CD4-positive, alpha-beta T cell treated with Interleukin-4 for 4 hours (primary cell): ENCODE data around the gene UNKL.

Source experiments
- DNase-seq: peaks from one replicate; pipeline ENCODE4 v3.0.0-alpha.2; 2020

Gene UNKL

DNA sequence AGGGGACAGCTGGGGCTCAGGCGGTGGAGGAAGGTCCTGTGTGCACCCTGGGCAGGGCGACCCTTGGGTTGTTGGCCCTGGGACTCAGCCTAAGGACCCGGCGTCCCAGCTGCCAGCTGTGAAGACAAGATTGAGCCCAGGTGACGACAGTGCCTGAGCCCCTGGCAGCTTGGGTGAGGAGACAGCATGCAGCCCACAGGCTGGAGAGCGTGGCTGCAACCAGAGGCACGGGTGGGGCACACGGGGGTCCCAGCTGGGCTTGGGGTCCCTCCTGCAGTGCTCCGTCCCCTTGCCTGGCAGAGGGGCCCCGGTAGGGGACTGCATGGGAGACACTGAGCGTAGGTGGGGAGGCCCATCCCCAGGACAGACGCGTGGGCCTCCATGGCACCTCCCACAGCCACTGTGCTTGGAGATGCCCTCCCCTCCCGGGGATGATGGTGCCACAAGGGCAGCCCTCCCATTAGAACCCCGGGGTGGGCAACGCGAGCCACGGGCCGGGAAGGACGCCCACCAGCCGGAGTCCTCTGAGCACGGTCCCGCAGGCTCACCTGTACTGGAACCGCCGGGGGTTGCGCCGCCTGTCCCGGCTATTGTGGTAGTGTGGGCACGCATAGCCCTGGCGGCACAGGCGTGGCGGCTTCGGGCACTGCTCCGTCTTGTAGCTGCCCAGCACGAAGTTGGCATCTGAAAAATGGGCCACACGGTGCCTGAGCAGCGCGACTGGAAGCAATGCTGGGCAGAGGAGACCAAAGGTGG is 15.5 kb downstream of the UNKL start:
- no peak for DNase-seq

DNA sequence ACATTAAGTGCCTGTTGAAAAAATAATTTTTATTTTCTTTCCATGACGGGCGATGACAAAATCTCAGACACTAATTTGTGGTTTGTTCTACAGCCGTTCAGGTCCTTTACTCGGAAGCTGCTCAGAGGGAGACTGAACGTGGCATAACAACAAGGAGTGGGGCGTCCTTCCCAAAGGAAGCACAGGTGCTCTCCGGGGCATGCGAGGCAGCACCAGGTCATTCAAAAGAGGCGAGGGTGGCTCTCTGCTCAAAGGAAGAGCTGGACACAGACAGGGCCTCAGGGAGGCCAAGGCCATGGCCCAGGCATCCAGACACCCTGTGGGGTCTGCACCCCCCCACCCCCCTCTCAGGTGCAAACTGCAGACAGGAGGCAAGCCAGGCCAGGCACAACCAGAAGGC is 16.2 kb downstream of the UNKL start:
- DNase-seq: no peak

DNA sequence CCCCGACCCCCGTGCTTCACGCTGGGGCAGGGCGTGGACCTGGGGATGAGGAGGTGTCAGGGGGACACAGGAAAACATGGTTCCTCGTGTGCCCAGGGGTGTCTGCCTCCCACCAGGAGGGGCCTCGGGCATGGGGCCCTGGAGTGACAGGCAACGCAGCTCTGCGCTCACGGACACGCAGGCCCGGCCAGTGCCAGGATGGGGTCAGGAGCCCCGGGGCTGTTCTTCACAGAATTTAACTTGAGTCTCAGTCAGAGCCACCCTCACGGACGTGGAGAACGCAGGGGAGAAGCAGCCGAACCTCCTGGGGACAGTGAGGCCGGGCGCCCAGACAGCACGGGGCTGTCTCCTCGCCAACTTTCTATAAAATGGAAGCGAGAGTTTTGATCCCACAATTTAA is 16.7 kb downstream of the UNKL start:
- no peak for DNase-seq

DNA sequence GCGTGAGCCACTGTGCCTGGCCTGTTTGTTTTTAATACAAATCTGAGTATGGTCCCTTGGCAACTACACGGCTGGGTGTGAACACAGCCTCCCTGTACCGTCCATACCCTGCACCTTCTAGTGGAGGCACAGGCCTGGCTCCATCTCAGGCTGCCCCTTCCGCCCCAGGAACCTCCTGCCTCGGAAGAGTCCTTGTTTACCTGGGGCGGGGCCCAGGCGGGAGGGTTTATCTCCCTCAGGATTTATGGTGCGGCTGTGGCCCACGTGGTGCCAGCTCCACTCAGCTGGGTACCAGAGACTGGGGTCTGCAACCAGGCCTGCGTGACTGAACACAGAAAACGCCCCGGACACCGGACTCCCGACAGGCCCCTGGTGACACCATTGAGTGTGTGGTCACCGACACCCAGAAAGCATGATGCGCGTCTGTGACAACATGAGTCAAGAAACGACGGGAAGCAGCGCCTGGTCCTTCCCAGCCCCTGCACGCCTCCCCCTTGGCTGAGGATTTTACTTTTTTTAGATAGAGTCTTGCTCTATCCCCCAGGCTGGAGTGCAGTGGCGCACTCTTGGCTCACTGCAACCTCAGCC is 19.0 kb downstream of the UNKL start:
- DNase-seq: no peak

DNA sequence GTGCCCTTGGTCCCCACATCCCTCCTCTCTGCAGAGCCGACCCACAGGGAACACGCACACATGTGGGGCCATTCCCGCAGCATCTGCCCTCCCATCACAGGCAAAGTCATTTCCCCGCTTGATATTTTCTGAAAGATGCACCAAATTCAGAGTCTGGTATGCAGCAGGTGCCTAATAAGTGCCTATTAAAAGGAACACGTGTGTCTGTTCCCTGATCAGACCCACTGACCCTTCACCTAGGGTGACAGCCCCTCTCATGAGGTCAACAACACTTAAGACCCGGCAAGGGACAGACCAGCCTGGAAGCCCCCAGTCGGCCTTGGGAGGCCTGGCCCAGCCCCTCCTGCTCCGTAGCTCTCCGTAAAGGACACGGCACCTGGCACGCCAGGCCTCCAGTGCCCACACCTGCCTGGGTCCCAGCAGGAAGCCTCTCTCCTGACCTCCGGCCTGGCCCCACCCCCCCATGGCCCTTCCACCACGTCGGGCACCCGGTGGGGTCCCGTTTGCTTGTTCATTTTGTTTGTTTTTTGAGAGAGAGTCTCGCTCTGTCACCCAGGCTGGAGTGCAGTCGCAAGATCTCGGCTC is 20.0 kb downstream of the UNKL start:
- no peak for DNase-seq

DNA sequence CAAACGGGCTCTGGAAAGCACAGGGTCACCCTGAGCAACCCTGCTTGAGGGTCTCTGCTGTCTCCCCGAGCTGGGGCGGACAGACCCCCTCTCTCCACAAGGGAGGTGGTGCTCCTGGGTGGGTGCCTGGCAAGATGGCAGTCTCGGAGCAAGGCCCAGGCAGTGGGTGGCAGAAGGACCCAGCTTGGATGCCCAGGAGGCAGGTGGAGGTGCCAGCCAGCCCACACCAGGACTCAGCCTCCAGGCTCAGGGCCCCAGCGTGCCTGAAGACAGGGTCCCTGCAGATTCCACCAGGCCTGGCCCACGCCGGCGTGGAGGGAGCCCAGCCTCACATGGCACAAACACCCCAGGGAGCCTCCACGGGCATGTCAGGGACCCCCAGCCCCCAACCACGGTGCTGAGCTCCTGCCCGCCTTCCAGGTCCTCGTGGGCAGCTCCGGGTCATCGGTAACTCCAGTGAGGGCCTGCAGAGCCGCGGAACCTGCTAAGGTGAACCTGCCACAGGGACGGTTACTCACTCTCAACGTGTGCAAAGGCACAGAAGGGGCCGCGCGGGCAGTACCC is 20.8 kb downstream of the UNKL start:
- DNase-seq: no peak

DNA sequence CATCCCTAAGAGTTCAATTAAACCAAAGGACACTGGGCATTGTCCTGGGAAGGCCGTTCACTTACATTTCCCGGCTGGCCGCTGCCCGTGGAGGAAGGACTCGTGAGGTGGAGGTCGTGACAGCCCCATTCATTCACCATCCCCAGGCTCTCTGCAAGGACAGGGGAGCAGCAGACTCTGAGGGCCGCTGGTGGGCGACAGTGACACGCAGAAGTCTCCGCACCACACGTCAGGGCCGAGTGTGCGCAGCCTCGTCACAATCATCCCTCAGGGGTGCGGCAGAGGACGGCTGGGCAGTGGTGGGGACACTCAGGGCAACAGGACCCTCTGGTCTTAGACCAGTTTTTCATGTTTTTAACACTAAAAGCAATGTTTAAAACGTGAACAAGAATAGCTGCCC is 21.7 kb downstream of the UNKL start:
- no peak for DNase-seq

DNA sequence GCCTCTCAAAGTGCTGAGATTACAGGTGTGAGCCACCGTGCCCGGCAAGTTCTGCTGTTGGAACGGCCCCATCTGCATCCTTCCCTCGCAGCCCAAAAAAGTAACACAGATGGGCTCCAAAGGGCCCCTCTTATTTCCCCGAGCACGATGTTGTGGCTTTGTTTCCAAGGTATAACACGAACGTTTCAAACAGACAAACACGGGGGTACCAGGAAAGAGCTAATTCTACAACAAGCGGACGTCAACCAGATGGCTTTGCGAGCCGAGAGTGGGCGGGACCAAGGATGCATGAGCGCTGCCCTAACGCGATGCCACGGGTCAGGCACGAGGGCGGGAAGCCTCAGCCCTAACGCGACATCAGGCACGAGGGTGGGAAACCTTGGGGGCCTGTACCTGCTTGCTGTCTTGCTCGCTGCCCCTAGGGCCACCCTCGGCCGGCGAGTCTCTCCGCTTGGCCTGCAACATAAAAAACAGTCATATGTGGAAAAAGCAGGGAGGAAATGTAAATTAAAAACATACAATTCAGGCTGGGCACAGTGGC is 24.2 kb downstream of the UNKL start:
- no peak for DNase-seq

DNA sequence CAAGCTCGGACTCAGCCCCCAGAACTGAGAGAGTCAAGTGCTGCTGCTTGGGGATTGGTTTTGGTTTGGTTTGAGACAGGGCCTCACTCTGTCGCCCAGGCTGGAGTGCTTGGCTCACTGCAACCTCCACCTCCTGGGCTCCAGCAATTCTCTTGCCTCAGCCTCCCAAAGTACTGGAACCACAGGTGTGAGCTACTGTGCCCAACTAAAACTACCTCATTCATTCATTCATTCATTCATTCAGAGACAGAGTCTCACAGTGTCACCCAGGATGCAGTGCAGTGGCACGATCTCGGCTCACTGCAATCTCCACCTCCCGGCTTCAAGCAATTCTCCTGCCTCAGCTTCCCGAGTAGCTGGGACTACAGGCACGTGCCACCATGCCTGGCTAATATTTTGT is 24.7 kb downstream of the UNKL start:
- DNase-seq: no peak

DNA sequence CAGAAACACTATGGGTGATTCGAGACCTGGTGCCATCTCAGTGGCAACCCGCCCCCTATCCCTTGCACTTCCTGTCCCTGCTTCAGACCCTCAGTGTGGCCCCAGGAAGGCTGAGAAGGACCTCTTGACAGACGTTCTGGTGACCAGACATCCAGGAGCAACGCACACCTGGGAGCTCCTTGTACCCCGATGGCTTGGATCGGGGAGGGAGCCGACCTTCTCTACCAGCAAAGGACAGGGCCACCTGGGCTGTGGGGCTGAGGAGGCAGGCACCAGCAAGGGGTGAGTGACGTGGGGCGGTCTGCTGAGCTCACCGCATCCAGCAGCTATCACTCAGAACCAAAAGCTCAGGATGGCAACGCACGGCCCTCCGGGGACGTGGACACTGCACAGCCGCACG is 27.2 kb downstream of the UNKL start:
- DNase-seq: no peak

DNA sequence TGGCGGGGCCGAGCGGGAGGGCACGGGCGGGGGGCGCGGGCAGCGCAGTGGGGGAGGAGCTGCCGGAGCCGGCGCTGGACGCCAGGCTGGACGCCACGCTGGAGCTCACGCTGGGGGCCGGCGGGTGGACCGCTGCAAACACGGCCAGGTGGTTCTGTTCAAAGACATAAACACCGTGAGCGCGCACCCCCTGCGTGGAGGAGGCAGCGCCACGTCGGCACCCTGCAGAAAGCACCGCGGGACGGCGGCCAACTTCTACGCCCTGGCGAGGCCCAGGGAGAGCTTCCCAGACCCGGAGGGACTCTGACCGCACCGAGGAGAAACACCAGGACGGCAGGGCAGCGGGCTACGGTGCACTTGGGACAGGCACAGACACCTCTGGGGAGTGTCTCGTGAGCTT is 29.3 kb downstream of the UNKL start:
- no peak for DNase-seq

DNA sequence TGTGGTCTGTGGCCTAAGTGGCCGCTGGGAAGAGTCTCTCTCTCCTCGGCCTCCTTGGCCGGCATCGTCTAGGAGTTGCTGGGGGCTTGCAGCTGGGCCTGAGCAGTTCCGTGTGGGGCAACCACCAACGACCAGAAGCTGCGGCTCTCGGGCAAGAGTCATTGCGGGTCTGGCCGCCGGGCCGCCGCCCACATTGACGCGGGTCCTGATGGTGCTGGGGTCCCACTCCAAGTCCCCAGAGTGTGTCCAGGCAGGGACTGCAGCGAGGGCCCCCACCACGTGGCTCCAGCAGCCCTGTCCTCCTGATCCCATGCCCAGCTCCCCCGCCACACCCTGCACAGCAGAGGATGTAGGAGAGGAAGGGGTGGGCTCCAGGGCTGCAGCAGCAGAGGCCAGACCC is 30.9 kb downstream of the UNKL start:
- no peak for DNase-seq

DNA sequence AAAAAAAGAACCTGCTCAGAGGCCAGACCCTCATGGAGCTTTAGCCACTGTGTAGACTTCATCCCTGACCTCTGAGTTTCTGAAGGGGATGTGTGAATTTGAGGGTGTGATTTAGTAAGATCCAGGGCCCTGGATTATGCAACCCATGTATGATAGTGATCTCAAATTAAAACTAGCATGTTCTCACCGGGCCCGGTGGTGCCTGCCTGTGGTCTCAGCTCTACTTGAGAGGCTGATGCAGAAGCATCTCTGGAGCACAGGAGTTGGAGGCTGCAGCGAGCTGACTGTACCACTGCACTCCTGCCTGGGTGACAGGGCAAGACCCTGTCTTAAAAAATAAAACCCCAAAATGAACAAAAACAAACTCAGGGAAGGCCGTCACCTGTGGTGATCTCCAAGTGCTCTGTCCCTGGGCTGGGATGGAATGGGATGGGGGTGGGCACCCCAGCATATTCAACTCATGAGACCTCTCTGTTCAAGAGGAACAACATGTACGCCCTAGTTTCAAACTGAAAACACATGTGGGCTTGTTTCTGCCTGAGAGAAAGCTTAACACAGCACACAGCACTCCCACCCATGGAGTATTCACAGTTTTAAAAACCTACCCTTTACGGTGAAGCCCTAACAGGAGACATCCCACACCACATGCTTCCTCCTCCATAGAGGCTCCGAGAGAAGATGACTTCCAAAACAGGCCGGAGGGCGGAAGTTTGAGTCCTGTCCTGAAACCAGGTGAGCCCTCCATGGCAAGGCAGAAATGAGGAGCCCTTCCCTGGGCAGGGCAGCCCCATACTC is 32.7 kb downstream of the UNKL start:
- no peak for DNase-seq

DNA sequence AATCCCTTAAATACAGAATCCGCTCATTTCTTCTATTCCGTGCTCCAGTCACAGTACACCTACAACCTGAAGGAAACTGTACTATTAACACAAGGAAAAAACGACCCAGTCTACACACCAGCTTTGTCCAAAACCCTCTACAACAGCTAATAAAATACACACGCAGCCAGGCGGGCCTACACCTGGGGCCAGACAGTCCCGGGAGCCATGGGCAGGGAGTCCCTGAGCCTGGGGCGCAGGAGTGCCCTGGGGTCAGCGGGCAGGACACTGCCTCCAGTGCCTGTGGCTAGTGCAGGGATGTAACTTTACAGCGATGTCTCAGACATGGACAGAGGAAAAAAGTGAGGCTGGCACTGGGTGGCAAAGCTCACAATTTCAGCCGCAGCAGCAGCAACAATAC is 34.3 kb downstream of the UNKL start:
- no peak for DNase-seq

DNA sequence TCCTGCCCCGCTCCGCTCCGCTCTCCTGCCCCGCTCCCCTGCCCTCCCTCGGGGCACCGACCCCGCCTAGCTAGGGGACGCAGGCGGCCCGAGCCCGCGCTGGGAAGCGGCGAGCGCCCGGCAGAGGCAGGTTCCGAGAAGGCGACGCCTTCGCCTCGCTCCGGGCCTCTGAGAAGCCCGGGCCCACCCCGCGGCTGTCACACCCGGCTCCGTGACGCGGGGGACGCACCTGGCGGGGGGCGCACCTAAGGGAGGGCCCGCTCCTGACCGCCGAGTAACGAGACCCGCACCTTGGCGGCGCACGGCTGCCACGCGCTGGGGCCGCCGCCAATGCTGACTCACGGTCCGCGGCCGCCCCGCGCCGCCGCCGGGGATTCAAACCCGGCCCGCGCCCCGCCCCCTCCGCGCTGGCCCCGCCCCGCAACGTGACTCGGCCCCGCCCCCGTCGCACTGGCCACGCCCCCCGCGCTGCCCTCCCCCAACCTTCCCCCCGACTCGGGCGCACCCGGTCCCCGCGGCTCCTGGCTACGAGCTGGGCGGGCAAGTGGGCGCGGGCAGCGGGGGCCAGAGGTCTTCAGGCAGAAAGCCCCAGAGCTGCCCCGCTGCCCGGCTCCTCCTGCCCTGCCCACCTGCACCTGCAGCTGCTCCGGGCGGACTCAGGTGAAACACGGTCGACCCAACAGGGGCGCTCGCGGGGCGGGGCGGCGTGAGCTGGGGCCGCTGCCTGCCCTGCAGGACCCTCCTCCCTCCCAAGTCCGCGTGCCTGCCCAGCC is 35.0 kb downstream of the UNKL start:
- peak; percentile 17 for DNase-seq

DNA sequence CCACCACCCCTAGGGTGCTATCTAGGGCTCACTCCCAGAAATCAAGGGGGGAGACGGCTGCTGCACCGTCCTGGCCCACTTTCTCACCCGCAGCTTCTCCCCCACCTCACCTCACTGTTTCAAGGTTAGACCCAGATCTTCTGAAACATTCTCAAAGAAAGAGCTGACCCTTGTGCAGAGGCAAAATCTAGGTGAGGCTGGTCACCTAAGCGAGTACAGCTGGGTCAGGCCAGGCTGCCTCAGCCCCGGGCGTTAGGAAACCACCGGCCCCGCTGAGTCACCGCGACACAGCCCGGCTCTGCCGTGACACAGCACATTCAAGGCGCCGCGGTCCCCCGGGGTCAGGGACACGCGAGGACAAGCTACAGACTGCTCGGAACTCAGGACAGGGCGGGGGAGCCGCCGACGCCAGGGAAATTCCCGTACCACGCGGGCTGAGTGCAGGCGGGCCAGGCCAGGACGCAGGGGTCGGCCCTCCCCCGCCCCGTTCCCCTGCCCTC is 35.6 kb downstream of the UNKL start:
- peak; percentile 63 for DNase-seq

DNA sequence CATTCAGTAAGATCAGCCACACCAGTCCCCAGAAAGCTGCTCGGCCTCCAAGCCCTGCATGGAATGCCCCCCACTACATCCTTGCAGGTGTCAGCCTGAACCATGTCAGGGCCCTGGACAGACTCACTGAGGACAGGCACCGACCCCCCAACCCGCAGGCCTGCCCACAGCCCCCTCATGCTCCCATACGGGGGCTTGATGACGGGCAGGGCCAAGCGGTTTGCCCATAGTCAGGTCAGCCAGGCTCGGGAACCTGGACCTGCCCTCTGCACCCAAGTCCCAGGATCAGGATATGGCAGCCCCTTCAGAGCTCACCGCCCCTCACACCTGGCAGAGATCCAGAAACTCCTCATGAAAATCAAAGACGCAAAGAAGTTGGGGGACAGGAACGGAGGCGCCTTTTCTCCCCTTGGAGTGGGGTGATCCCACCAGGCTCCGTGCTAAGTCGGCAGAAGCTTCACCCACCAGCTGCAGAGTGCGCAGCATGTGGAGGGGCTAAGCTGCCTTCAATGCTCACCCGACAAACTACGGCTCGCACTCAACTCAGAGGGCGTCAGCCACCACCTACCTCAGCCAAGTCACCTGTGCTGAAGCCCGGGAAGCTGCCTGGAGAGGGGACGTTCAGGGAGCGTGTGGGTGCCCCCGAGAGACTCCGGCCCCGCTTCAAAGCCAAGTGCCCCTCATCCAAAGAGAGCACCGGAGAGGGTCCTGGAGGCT is 36.3 kb downstream of the UNKL start:
- DNase-seq: no peak

DNA sequence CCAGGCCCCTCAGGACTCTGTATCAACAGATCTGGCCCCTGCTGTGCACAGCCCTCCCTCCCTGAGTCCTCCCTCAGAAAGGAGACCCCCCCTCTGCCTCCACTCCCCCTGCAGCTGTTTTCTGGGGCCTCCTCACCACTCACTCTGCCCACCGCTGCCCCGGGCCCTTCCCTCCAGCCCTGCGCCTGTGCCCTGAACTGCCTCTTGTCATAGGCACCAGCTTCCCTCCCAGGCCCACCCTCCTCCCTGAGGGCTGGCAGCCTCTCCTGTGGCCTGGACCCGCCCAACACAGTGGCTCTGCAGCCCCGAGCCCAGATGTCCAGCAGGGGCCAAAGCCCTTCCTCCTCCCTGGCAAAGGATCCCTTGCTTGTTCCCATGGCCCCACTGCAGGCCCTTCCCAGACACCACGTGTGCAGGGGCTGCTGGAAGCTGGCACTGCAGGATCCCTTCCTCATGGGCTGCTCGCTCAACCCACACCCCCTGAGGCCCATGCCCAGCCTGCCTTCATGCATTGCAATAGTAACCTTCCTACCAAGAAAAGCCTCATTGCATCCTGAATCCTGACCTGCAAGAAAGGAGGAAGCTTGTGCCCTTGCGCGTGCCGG is 37.0 kb downstream of the UNKL start:
- no peak for DNase-seq

DNA sequence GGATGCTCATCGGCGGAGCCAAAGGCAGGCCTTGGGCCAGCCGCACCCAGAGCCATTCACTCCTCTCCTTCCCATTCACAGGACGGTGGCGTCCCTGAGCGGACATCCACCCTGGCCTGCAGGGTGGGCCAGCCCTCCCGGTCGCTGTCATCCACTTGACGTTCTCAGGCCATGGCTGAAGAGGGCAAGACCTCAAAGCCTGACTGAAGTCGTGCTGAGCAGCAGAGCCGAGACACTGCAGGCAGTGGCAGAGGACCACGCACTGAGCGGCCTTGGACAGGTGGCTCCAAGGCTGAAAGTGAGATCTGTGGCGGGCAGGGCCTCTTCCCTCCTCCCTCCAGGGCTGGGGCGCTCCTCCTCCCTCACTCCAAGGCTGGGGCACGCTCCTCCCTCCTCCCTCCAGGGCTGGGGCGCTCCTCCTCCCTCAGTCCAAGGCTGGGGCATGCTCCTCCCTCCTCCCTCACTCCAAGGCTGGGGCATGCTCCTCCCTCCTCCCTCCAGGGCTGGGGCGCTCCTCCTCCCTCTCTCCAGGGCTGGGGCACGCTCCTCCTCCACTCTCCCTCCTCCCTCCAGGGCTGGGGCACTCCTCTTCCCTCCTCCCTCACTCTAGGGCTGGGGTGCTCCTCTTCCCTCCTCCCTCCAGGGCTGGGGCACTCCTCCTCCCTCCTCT is 38.6 kb downstream of the UNKL start:
- no peak for DNase-seq

DNA sequence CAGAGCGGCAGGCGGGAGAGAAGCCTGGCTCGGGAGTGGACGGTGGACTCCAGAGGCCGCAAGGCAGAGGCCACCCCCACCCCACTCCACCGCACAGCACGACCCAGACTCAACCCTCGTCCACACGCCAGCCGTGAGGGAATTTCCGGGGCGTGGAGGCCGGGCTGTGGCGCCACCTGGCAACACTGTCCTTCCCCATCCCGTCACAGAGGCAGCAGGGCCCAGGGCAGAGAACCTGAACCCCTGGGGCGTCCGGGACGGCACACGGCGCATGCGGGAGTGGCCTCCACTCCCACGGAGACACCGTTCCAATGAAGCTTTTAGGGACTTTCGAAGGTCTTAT is 39.2 kb downstream of the UNKL start:
- DNase-seq: no peak
